HCT116 (cell line): Measurements from ENCODE around the gene CCN5.

ENCODE experiments used
- CTCF ChIP-seq, 3 experiments: fragments of 200-600 bp in 1 of 3; sonication (generic) in 1 of 3; IDR thresholded peaks in 2 of 3; conservative IDR thresholded peaks in 1 of 3; 2 replicates each; pipeline ENCODE4 v1.5.1; 2012 to 2017; ENCODE audit warnings: low read depth in 2 of 3, low read length in 2 of 3, antibody characterized with exemption in 1 of 3, borderline replicate concordance in 1 of 3, control low read depth in 1 of 3, mild to moderate bottlenecking in 1 of 3, mixed read lengths in 1 of 3, mixed run types in 1 of 3, moderate library complexity in 1 of 3; ENCODE audit not compliant: insufficient read depth in 1 of 3
- EZH2 ChIP-seq: fragments of 200-600 bp; sonication (generic); IDR thresholded peaks from 2 replicates; pipeline ENCODE4 v1.6.1; 2017; ENCODE audit warnings: antibody characterized with exemption, mixed run types
- POLR2A ChIP-seq: IDR thresholded peaks from 2 replicates; pipeline ENCODE4 v1.7.0; 2011; ENCODE audit warnings: borderline replicate concordance; ENCODE audit not compliant: insufficient read depth, insufficient read length; ENCODE audit errors: extremely low read depth
- POLR2AphosphoS5 ChIP-seq: IDR thresholded peaks from 2 replicates; pipeline ENCODE4 v1.6.1; 2011; ENCODE audit warnings: mild to moderate bottlenecking, low read depth, low read length, moderate library complexity

- no peak for TF ChIP-seq CTCF (IDR thresholded peaks at IDR 0.05 in 2 of 3, conservative IDR thresholded peaks at IDR 0.05 in 1 of 3; ENCODE audit: borderline replicate concordance in 1 of 3, insufficient read depth in 1 of 3, low read depth in 2 of 3, low read length in 2 of 3)
- TF ChIP-seq POLR2A = no peak
- TF ChIP-seq POLR2AphosphoS5 = no peak
- TF ChIP-seq EZH2 = no peak
Measured at GRCh38 chr20:44714102-44714700, 968 bp upstream of the CCN5 start.
